Panc1 (cell line): Measurements from ENCODE around the gene STAC. TPM values are rescaled to one million over a fixed set of nuclear protein-coding genes. Genes with fewer than 3 reads are reported as not detected.

ENCODE experiments used
- ATAC-seq: fragments of 200-7000 bp; cut with Tn5 transposase; 2 replicates; pipeline ENCODE4 v1.9.1; 2020; ENCODE audit warnings: mild to moderate bottlenecking, moderate library complexity
- BruUV-seq: library from RNA; stranded (reverse); fragments of 400-500 nt; replicated peaks from 2 replicates; lab custom pipeline; 2021; lab: Mats Ljungman, UMichigan
- CTCF ChIA-PET: fragments of 300-600 bp; sonication (Branson Sonifier 250); formaldehyde crosslinking; loops from one replicate; lab custom pipeline; 2022; ENCODE audit warnings: antibody characterized with exemption; lab: Charles Lee
- POLR2A ChIA-PET: fragments of 300-600 bp; sonication (Branson Sonifier 250); formaldehyde crosslinking; loops from one replicate; lab custom pipeline; 2022; ENCODE audit warnings: antibody characterized with exemption; lab: Charles Lee
- DNase-seq: peaks from one replicate; pipeline ENCODE4 v3.0.0-alpha.2; 2010; ENCODE audit warnings: low read depth, low spot score
- H3K27ac ChIP-seq: 2 replicates; pipeline ENCODE4 v1.5.1; 2011; ENCODE audit warnings: mild to moderate bottlenecking, low read length, inconsistent platforms
- H3K27me3 ChIP-seq: fragments of 200-500 bp; sonication (Bioruptor generic); 2 replicates; pipeline ENCODE4 v1.6.0; 2014; ENCODE audit warnings: low read length, inconsistent platforms; ENCODE audit not compliant: control insufficient read depth, insufficient read depth
- H3K36me3 ChIP-seq: fragments of 200-500 bp; sonication (Bioruptor generic); 2 replicates; pipeline ENCODE4 v1.5.1; 2014; ENCODE audit warnings: inconsistent platforms, mild to moderate bottlenecking, low read length, moderate library complexity; ENCODE audit not compliant: control insufficient read depth, insufficient read depth
- H3K4me1 ChIP-seq: 2 replicates; pipeline ENCODE4 v1.5.1; 2011; ENCODE audit warnings: inconsistent platforms, mild to moderate bottlenecking, low read length, moderate library complexity; ENCODE audit not compliant: control insufficient read depth, insufficient read depth
- H3K4me3 ChIP-seq, 2 experiments: 2 replicates each; pipeline ENCODE4 v1.5.1; 2011 to 2012; ENCODE audit warnings: low read depth in 2 of 2, low read length in 2 of 2, mild to moderate bottlenecking in 2 of 2, inconsistent platforms in 1 of 2, moderate library complexity in 1 of 2
- H3K9me3 ChIP-seq: fragments of 200-500 bp; sonication (Bioruptor generic); 2 replicates; pipeline ENCODE4 v1.5.1; 2014; ENCODE audit warnings: low read depth, mild to moderate bottlenecking, inconsistent platforms, low read length, moderate library complexity; ENCODE audit not compliant: control insufficient read depth, insufficient read depth
- POLR2AphosphoS5 ChIP-seq: IDR thresholded peaks from 2 replicates; pipeline ENCODE4 v1.6.1; 2012; ENCODE audit warnings: mild to moderate bottlenecking, low read depth, low read length, moderate library complexity
- SIN3A ChIP-seq: IDR thresholded peaks from 2 replicates; pipeline ENCODE4 v1.6.1; 2012; ENCODE audit warnings: low read depth, mild to moderate bottlenecking, low read length, moderate library complexity, borderline replicate concordance; ENCODE audit not compliant: insufficient read depth
- TCF7L2 ChIP-seq: IDR thresholded peaks from 2 replicates; pipeline ENCODE4 v1.6.1; 2011; ENCODE audit warnings: mild to moderate bottlenecking, low read depth, low read length, inconsistent platforms
- in situ Hi-C: cut with HindIII; loops from 2 replicates; pipeline ENCODE4 v1.10.0; 2016; ENCODE audit warnings: low sequenced_read_pairs, low pct_unique_long_range_greater_than_20kb
- intact Hi-C: fragments of 100-400 bp; cut with micrococcal nuclease; formaldehyde crosslinking; loops from one replicate; pipeline ENCODE4 v1.10.0; 2022; ENCODE audit not compliant: unreplicated experiment
- total RNA-seq: library from RNA; stranded (reverse); gene quantifications from one replicate; pipeline ENCODE4 v1.2.1, GENCODE V29; 2021; ENCODE audit not compliant: unreplicated experiment
- TF ChIP-seq, protein P1 (sequence below), 2 experiments: IDR thresholded peaks; 2 replicates each; pipeline ENCODE4 v1.6.1; 2011 to 2012; ENCODE audit warnings: low read depth in 2 of 2, control low read depth in 1 of 2, low read length in 1 of 2, mild to moderate bottlenecking in 1 of 2, moderate library complexity in 1 of 2; ENCODE audit not compliant: insufficient read depth in 1 of 2
- TF ChIP-seq, protein P2 (sequence below): fragments of 450-650 bp; IDR thresholded peaks from 2 replicates; pipeline ENCODE4 v1.5.1; 2017; ENCODE audit warnings: mild to moderate bottlenecking

STAC gene
- total RNA-seq, 1 experiment from 2014 or later, result 18.8 TPM

DNA sequence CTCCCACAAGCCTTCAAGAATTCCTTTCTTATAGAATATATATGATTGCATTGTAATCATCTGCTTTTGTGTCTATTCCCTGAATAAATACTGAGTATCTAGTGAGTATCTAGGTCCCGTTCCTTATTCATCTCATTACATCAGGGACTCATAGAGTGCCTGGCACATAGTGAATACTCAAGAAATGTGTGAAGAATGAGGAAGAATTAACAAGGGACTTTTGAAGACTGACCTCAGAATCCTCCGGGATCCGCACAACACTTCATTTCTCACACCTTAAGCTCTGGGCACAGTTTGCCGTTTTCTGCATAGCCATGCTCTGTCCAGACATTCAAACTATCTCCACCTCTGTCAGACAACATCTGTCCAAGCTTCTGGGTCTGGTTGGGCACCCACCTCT is 108.8 kb downstream of the STAC start:
- POLR2A ChIA-PET, result no interaction called here
- H3K4me1 ChIP-seq, result no peaks in the 10 kb centered on the region
- DNase-seq (no peak), ATAC-seq (no peak)
- no peaks in the 10 kb centered on the region for H3K27me3 ChIP-seq
- in situ Hi-C loops, result no loop called here
- no TSS peak for BruUV-seq
- no peaks in the 10 kb centered on the region for H3K36me3 ChIP-seq
- no peak overlapping the region for H3K27ac ChIP-seq
- CTCF ChIA-PET, result no interaction called here
- TF ChIP-seq, protein P1, sequence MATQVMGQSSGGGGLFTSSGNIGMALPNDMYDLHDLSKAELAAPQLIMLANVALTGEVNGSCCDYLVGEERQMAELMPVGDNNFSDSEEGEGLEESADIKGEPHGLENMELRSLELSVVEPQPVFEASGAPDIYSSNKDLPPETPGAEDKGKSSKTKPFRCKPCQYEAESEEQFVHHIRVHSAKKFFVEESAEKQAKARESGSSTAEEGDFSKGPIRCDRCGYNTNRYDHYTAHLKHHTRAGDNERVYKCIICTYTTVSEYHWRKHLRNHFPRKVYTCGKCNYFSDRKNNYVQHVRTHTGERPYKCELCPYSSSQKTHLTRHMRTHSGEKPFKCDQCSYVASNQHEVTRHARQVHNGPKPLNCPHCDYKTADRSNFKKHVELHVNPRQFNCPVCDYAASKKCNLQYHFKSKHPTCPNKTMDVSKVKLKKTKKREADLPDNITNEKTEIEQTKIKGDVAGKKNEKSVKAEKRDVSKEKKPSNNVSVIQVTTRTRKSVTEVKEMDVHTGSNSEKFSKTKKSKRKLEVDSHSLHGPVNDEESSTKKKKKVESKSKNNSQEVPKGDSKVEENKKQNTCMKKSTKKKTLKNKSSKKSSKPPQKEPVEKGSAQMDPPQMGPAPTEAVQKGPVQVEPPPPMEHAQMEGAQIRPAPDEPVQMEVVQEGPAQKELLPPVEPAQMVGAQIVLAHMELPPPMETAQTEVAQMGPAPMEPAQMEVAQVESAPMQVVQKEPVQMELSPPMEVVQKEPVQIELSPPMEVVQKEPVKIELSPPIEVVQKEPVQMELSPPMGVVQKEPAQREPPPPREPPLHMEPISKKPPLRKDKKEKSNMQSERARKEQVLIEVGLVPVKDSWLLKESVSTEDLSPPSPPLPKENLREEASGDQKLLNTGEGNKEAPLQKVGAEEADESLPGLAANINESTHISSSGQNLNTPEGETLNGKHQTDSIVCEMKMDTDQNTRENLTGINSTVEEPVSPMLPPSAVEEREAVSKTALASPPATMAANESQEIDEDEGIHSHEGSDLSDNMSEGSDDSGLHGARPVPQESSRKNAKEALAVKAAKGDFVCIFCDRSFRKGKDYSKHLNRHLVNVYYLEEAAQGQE (IDR thresholded peaks at IDR 0.05; ENCODE audit: insufficient read depth in 1 of 2, low read depth in 2 of 2, low read length in 1 of 2), result no peak
- TF ChIP-seq, protein P2, sequence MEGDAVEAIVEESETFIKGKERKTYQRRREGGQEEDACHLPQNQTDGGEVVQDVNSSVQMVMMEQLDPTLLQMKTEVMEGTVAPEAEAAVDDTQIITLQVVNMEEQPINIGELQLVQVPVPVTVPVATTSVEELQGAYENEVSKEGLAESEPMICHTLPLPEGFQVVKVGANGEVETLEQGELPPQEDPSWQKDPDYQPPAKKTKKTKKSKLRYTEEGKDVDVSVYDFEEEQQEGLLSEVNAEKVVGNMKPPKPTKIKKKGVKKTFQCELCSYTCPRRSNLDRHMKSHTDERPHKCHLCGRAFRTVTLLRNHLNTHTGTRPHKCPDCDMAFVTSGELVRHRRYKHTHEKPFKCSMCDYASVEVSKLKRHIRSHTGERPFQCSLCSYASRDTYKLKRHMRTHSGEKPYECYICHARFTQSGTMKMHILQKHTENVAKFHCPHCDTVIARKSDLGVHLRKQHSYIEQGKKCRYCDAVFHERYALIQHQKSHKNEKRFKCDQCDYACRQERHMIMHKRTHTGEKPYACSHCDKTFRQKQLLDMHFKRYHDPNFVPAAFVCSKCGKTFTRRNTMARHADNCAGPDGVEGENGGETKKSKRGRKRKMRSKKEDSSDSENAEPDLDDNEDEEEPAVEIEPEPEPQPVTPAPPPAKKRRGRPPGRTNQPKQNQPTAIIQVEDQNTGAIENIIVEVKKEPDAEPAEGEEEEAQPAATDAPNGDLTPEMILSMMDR, result no peak
- TF ChIP-seq TCF7L2, result no peak
- TF ChIP-seq SIN3A, result no peak
- TF ChIP-seq POLR2AphosphoS5, result no peak
- no peaks in the 10 kb centered on the region for H3K9me3 ChIP-seq
- H3K4me3 ChIP-seq, result no peak overlapping the region
- intact Hi-C loops, result no loop called here

DNA sequence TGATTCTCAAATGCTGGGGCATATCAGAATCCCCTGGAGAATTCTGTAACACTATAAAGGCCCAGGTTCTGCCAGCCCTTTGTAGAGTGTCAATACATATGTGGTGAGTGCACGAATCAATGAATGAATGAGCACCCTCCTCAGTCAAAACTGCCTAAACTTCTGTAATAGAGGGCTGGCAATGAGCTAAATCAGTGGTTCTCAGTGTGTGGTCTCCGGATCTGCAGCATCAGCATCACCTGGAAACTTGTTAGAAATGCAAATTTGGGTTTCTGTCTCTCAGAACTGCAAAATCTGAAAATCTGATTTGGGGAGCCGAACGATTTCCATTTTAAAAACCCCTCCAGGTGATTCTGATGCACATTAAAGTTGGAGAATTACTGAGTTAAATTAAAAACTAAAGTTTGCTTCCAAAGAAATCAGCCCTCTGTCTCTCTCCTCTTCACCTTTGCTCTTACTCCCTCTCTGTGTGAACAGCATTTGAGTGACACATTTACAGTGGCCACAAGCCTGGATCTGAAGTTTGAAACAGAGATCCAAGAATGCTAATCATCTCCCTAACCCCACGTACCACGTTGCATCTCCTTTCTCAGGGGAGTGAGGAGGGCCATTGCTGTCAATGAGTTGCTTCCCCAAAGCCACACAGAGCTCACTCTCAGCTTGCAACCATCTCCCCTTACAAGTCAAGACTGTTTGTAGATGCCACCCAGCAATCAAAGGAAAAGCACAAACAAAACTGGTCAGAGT is 109.5 kb downstream of the STAC start:
- in situ Hi-C loops, result no loop called here
- CTCF ChIA-PET, result no interaction called here

DNA sequence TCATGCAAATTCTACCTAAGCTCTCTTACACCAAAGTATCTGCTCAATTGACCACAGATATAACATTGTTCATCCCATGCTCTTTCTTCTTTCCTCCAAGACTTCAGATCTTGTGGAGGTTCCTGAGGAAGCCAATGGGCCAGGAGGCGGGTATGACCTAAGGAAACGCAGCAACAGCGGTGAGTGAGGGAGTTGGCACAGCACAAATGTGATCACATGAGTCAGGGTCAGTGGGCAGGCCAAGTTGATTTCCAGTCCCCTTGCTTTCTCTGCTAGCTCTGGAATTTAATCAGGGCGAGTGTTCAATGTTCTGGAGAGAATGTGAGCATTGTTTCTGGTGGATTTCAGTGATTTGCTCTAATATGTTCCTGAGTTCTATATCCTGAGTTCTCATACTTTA is 112.7 kb downstream of the STAC start:
- Histone ChIP-seq H3K27ac (no peak overlapping the region), H3K27me3 (no peaks in the 10 kb centered on the region), H3K9me3 (no peaks in the 10 kb centered on the region), H3K4me1 (no peaks in the 10 kb centered on the region), H3K4me3 (no peak overlapping the region), H3K36me3 (no peaks in the 10 kb centered on the region)
- ChIA-PET POLR2A (no interaction called here), CTCF (no interaction called here)
- BruUV-seq, result no TSS peak
- ATAC-seq (no peak), DNase-seq (no peak)
- no peak for TF ChIP-seq POLR2AphosphoS5
- no peak for TF ChIP-seq SIN3A
- no peak for TF ChIP-seq TCF7L2
- TF ChIP-seq, protein P1 (IDR thresholded peaks at IDR 0.05; ENCODE audit: insufficient read depth in 1 of 2, low read depth in 2 of 2, low read length in 1 of 2), result no peak
- TF ChIP-seq, protein P2, result no peak
- intact Hi-C loops (no loop called here), in situ Hi-C loops (no loop called here)

More for the DNA sequence above, 109.5 kb downstream of the STAC start:
- Histone ChIP-seq H3K4me3 (no peak overlapping the region), H3K27ac (no peak overlapping the region), H3K9me3 (no peaks in the 10 kb centered on the region), H3K36me3 (no peaks in the 10 kb centered on the region), H3K4me1 (no peaks in the 10 kb centered on the region), H3K27me3 (no peaks in the 10 kb centered on the region)
- BruUV-seq, result no TSS peak
- no peak for DNase-seq
- no peak for ATAC-seq
- intact Hi-C loops, result no loop called here
- POLR2A ChIA-PET, result no interaction called here
- no peak for TF ChIP-seq POLR2AphosphoS5
